Prostate gland (tissue), 2 donors: Measurements from ENCODE around the gene DTNB.

Experiments used
- POLR2AphosphoS5 ChIP-seq: sonication (generic); formaldehyde crosslinking; IDR thresholded peaks from one replicate; pipeline ENCODE4 v1.6.1; 2017; ENCODE audit warnings: antibody characterized with exemption
- TF ChIP-seq, protein P1 (sequence below), 4 experiments: fragments of 200-600 bp in 2 of 4; fragments of 450-650 bp in 2 of 4; sonication (generic) in 2 of 4; IDR thresholded peaks; 1 replicate in 3 of 4; 2 replicates in 1 of 4; pipeline ENCODE4 v1.5.1; 2016 to 2019; ENCODE audit warnings: antibody characterized with exemption in 4 of 4, mild to moderate bottlenecking in 2 of 4, moderate library complexity in 2 of 4

DNA sequence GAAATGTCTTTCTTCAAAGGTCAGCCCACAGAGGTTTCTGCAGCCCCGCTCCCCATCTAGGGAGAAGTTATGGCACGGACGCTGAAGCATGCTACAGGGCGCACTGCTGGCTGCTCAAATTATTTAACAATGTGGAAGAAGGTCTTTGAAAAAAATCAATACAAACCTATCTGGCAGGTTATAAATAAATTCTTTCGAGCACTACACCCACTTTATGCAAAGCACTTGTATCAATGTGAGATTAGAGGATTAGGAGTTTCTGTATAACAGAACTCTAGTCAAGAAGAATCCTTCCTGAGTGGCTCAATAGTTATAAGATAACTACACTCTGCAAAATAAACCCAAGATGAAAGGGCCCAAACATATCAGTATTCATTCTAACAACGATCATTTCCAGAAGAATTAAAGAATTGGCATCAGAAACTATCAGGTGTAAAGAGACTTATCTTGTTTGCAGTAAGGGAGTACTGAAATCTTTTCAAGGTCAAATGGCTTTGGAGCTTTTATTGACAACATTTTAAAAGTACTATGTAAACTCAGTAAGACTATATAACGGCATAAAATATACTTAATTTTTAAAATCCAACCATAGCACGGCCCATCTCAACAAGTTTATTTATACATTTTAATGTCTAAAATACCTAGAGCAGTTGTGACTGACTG, 228.6 kb downstream of the DTNB start:
- TF ChIP-seq POLR2AphosphoS5 = no peak
- TF ChIP-seq, protein P1, sequence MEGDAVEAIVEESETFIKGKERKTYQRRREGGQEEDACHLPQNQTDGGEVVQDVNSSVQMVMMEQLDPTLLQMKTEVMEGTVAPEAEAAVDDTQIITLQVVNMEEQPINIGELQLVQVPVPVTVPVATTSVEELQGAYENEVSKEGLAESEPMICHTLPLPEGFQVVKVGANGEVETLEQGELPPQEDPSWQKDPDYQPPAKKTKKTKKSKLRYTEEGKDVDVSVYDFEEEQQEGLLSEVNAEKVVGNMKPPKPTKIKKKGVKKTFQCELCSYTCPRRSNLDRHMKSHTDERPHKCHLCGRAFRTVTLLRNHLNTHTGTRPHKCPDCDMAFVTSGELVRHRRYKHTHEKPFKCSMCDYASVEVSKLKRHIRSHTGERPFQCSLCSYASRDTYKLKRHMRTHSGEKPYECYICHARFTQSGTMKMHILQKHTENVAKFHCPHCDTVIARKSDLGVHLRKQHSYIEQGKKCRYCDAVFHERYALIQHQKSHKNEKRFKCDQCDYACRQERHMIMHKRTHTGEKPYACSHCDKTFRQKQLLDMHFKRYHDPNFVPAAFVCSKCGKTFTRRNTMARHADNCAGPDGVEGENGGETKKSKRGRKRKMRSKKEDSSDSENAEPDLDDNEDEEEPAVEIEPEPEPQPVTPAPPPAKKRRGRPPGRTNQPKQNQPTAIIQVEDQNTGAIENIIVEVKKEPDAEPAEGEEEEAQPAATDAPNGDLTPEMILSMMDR (IDR thresholded peaks at IDR 0.05) = no peak
